Coronary artery (tissue), 2 donors: ENCODE results near the gene CBARP.

Experiments
- DNase-seq: peaks from one replicate; pipeline ENCODE4 v3.0.0-alpha.2; 2017; ENCODE audit warnings: low spot score
- H3K27ac ChIP-seq, 2 donors: fragments of 200-600 bp; sonication (generic); one replicate each; pipeline ENCODE4 v1.5.1; 2016 to 2019
- H3K4me3 ChIP-seq: fragments of 200-600 bp; sonication (generic); 2 replicates; pipeline ENCODE4 v1.5.1; 2016; ENCODE audit warnings: mild to moderate bottlenecking, moderate library complexity
- TF ChIP-seq, protein P1 (sequence below): fragments of 200-600 bp; sonication (generic); IDR thresholded peaks from one replicate; pipeline ENCODE4 v1.5.1; 2019; ENCODE audit warnings: antibody characterized with exemption

Gene CBARP

GRCh38 chr19:1181606-1182005 is 56.2 kb downstream of the CBARP start:
- Histone ChIP-seq H3K4me3 (no peak overlapping the region), H3K27ac (no peak overlapping the region)
- TF ChIP-seq, protein P1, sequence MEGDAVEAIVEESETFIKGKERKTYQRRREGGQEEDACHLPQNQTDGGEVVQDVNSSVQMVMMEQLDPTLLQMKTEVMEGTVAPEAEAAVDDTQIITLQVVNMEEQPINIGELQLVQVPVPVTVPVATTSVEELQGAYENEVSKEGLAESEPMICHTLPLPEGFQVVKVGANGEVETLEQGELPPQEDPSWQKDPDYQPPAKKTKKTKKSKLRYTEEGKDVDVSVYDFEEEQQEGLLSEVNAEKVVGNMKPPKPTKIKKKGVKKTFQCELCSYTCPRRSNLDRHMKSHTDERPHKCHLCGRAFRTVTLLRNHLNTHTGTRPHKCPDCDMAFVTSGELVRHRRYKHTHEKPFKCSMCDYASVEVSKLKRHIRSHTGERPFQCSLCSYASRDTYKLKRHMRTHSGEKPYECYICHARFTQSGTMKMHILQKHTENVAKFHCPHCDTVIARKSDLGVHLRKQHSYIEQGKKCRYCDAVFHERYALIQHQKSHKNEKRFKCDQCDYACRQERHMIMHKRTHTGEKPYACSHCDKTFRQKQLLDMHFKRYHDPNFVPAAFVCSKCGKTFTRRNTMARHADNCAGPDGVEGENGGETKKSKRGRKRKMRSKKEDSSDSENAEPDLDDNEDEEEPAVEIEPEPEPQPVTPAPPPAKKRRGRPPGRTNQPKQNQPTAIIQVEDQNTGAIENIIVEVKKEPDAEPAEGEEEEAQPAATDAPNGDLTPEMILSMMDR = no peak
- no peak for DNase-seq
